ENCODE measurements around the gene SP6. TPM values are rescaled to one million over a fixed set of nuclear protein-coding genes. Genes with fewer than 3 reads are reported as not detected.

Gene SP6
- total RNA-seq, 1 experiment from 2014 or later, result 10.8 TPM

DNA sequence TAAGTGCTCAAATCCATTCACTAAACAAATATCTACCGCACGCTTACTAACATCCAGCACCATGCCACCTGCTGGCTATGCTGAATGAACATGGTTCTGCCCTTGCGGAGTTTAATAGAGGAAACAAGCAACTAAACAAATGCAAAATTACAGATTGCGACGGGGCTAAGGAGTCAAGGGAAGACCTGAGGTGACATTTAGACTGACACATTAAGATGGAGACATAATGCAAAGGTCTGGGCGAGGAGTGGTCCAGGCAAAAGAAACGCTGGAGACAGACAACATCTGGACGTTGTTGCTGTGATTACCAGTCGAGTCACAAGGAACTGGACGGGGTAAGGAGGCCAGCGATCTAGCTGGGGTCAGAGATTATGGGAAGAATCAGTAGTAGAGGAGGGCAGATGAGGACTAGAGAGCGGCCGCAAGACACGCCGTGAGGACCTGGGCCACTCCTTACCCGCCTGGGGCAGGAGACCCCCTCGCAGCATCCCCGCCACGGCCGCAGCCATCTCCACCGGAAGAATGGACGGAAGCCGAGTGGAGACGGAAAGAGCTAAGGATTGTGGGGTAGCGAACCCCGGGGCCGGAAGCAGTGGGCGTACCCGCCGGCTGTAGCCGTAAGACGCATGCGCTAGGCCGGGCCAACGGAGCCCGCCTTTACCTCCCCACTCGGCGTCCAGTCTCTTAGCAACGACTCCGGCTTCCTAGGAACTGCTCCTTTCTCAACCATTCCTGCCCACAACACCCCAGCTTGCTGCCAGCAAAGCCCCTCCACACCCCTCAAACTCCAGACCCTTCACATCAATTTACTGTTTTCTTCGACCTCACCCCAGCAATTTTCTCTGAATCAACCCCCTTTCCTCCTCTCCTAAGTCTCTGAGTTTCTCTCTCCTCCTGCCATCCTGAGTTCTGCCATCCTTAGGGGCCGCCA, 19.7 kb downstream of the SP6 start, which contains the start of the genes LRRC46 and MRPL10 (continued):
- TF ChIP-seq, protein P1, sequence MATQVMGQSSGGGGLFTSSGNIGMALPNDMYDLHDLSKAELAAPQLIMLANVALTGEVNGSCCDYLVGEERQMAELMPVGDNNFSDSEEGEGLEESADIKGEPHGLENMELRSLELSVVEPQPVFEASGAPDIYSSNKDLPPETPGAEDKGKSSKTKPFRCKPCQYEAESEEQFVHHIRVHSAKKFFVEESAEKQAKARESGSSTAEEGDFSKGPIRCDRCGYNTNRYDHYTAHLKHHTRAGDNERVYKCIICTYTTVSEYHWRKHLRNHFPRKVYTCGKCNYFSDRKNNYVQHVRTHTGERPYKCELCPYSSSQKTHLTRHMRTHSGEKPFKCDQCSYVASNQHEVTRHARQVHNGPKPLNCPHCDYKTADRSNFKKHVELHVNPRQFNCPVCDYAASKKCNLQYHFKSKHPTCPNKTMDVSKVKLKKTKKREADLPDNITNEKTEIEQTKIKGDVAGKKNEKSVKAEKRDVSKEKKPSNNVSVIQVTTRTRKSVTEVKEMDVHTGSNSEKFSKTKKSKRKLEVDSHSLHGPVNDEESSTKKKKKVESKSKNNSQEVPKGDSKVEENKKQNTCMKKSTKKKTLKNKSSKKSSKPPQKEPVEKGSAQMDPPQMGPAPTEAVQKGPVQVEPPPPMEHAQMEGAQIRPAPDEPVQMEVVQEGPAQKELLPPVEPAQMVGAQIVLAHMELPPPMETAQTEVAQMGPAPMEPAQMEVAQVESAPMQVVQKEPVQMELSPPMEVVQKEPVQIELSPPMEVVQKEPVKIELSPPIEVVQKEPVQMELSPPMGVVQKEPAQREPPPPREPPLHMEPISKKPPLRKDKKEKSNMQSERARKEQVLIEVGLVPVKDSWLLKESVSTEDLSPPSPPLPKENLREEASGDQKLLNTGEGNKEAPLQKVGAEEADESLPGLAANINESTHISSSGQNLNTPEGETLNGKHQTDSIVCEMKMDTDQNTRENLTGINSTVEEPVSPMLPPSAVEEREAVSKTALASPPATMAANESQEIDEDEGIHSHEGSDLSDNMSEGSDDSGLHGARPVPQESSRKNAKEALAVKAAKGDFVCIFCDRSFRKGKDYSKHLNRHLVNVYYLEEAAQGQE (IDR thresholded peaks at IDR 0.05; ENCODE audit: low read depth), result no peak
- TF ChIP-seq SIN3A (IDR thresholded peaks at IDR 0.05; ENCODE audit: low read depth) (peak; percentile 95; the same call in 1 of the 2 replicates), RAD21 (IDR thresholded peaks at IDR 0.05; ENCODE audit: low read depth) (no peak; the same call in 1 of the 2 replicates), CBX3 (IDR thresholded peaks at IDR 0.05; ENCODE audit: low read depth) (no peak), FOSL1 (IDR thresholded peaks at IDR 0.05; ENCODE audit: low read depth) (no peak), SRF (IDR thresholded peaks at IDR 0.05; ENCODE audit: low read depth) (no peak), EGR1 (IDR thresholded peaks at IDR 0.05; ENCODE audit: low read depth) (peak; percentile 96), TCF7L2 (IDR thresholded peaks at IDR 0.05; ENCODE audit: borderline replicate concordance, extremely low read depth, insufficient read depth, insufficient read length) (no peak), ZFX (IDR thresholded peaks at IDR 0.05) (no peak; the same call in 1 of the 2 replicates), EZH2phosphoT487 (IDR thresholded peaks at IDR 0.05; ENCODE audit: borderline replicate concordance) (no peak), CEBPB (IDR thresholded peaks at IDR 0.05; ENCODE audit: low read depth) (no peak), JUND (IDR thresholded peaks at IDR 0.05) (no peak)
- TF ChIP-seq, protein P2, sequence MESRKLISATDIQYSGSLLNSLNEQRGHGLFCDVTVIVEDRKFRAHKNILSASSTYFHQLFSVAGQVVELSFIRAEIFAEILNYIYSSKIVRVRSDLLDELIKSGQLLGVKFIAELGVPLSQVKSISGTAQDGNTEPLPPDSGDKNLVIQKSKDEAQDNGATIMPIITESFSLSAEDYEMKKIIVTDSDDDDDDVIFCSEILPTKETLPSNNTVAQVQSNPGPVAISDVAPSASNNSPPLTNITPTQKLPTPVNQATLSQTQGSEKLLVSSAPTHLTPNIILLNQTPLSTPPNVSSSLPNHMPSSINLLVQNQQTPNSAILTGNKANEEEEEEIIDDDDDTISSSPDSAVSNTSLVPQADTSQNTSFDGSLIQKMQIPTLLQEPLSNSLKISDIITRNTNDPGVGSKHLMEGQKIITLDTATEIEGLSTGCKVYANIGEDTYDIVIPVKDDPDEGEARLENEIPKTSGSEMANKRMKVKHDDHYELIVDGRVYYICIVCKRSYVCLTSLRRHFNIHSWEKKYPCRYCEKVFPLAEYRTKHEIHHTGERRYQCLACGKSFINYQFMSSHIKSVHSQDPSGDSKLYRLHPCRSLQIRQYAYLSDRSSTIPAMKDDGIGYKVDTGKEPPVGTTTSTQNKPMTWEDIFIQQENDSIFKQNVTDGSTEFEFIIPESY (IDR thresholded peaks at IDR 0.05; ENCODE audit: extremely low read depth, insufficient replicate concordance, low read length), result no peak
- TF ChIP-seq, protein P3, sequence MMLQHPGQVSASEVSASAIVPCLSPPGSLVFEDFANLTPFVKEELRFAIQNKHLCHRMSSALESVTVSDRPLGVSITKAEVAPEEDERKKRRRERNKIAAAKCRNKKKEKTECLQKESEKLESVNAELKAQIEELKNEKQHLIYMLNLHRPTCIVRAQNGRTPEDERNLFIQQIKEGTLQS (IDR thresholded peaks at IDR 0.05), result no peak

Data from HCT116 (cell line).